Measurements from ENCODE around the gene TRAPPC3. TPM values are rescaled to one million over a fixed set of nuclear protein-coding genes. Genes with fewer than 3 reads are reported as not detected.

The TRAPPC3 gene
- total and polyA plus RNA-seq, 4 donors, result 37.3 to 83.9 (median 61.3) TPM

GRCh38 chr1:36112823-36113222 is 36.5 kb downstream of the TRAPPC3 start:
- no peak overlapping the region for H3K9ac ChIP-seq (ENCODE audit: insufficient read depth in 1 of 2, low read length in 2 of 2)
- H3K9me3 ChIP-seq (ENCODE audit: control insufficient read depth in 4 of 4, insufficient read depth in 3 of 4, low read length in 3 of 4), result no peaks in the 10 kb centered on the region
- H3K27me3 ChIP-seq (ENCODE audit: control insufficient read depth in 3 of 3, insufficient read depth in 3 of 3, low read length in 2 of 3), result no peaks in the 10 kb centered on the region
- TF ChIP-seq CTCF (IDR thresholded peaks at IDR 0.05; ENCODE audit: control extremely low read depth, extremely low read depth), result no peak
- 89 to 93% methylated on average over 9 of the region's 9 CpGs for WGBS, 2 donors
- DNase-seq (no peak), ATAC-seq (ENCODE audit: insufficient read depth, low FRiP score) (no peak)
- H3K36me3 ChIP-seq (ENCODE audit: control insufficient read depth in 4 of 4, insufficient read depth in 4 of 4, low read length in 4 of 4), result no peaks in the 10 kb centered on the region
- H3K4me3 ChIP-seq, result no peak overlapping the region
- H3K4me1 ChIP-seq (ENCODE audit: control insufficient read depth in 5 of 5, insufficient read depth in 5 of 5, low read length in 5 of 5), result peaks cover 0 to 11% (median 0%) of the 10 kb centered on the region in 5 donors
- H3K27ac ChIP-seq (ENCODE audit: low read depth in 1 of 2, low read length in 1 of 2), result no peak overlapping the region

GRCh38 chr1:36111151-36111550 is 38.1 kb downstream of the TRAPPC3 start:
- no peak overlapping the region for H3K9ac ChIP-seq (ENCODE audit: insufficient read depth in 1 of 2, low read length in 2 of 2)
- H3K9me3 ChIP-seq (ENCODE audit: control insufficient read depth in 4 of 4, insufficient read depth in 3 of 4, low read length in 3 of 4), result no peaks in the 10 kb centered on the region
- ATAC-seq (ENCODE audit: insufficient read depth, low FRiP score), result no peak
- no peak for TF ChIP-seq CTCF (IDR thresholded peaks at IDR 0.05; ENCODE audit: control extremely low read depth, extremely low read depth)
- H3K36me3 ChIP-seq (ENCODE audit: control insufficient read depth in 4 of 4, insufficient read depth in 4 of 4, low read length in 4 of 4), result no peaks in the 10 kb centered on the region
- no peak for DNase-seq
- no peak overlapping the region for H3K4me3 ChIP-seq
- WGBS, 2 donors, result 62 to 75% methylated on average over 4 of the region's 4 CpGs
- H3K4me1 ChIP-seq (ENCODE audit: control insufficient read depth in 5 of 5, insufficient read depth in 5 of 5, low read length in 5 of 5), result peaks cover 0 to 11% (median 0%) of the 10 kb centered on the region in 5 donors
- no peaks in the 10 kb centered on the region for H3K27me3 ChIP-seq (ENCODE audit: control insufficient read depth in 3 of 3, insufficient read depth in 3 of 3, low read length in 2 of 3)
- H3K27ac ChIP-seq (ENCODE audit: low read depth in 1 of 2, low read length in 1 of 2), result no peak overlapping the region

GRCh38 chr1:36109041-36109679 is 40.1 kb downstream of the TRAPPC3 start:
- no peaks in the 10 kb centered on the region for H3K4me1 ChIP-seq (ENCODE audit: control insufficient read depth in 5 of 5, insufficient read depth in 5 of 5, low read length in 5 of 5)
- no peak for ATAC-seq (ENCODE audit: insufficient read depth, low FRiP score)
- no peak for DNase-seq
- no peaks in the 10 kb centered on the region for H3K9me3 ChIP-seq (ENCODE audit: control insufficient read depth in 4 of 4, insufficient read depth in 3 of 4, low read length in 3 of 4)
- no peaks in the 10 kb centered on the region for H3K27me3 ChIP-seq (ENCODE audit: control insufficient read depth in 3 of 3, insufficient read depth in 3 of 3, low read length in 2 of 3)
- H3K27ac ChIP-seq (ENCODE audit: low read depth in 1 of 2, low read length in 1 of 2), result no peak overlapping the region
- H3K4me3 ChIP-seq, result no peak overlapping the region
- H3K36me3 ChIP-seq (ENCODE audit: control insufficient read depth in 4 of 4, insufficient read depth in 4 of 4, low read length in 4 of 4), result no peaks in the 10 kb centered on the region
- no peak overlapping the region for H3K9ac ChIP-seq (ENCODE audit: insufficient read depth in 1 of 2, low read length in 2 of 2)
- 46 to 72% methylated on average over 11 of the region's 11 CpGs for WGBS, 2 donors
- no peak for TF ChIP-seq CTCF (IDR thresholded peaks at IDR 0.05; ENCODE audit: control extremely low read depth, extremely low read depth)

GRCh38 chr1:36108314-36108713 is 41.0 kb downstream of the TRAPPC3 start:
- WGBS, 2 donors, result 84 to 91% methylated on average over 14 of the region's 14 CpGs
- DNase-seq (no peak), ATAC-seq (ENCODE audit: insufficient read depth, low FRiP score) (no peak)
- no peak for TF ChIP-seq CTCF (IDR thresholded peaks at IDR 0.05; ENCODE audit: control extremely low read depth, extremely low read depth)
- H3K27me3 ChIP-seq (ENCODE audit: control insufficient read depth in 3 of 3, insufficient read depth in 3 of 3, low read length in 2 of 3), result no peaks in the 10 kb centered on the region
- H3K4me3 ChIP-seq, result no peak overlapping the region
- no peaks in the 10 kb centered on the region for H3K36me3 ChIP-seq (ENCODE audit: control insufficient read depth in 4 of 4, insufficient read depth in 4 of 4, low read length in 4 of 4)
- no peak overlapping the region for H3K9ac ChIP-seq (ENCODE audit: insufficient read depth in 1 of 2, low read length in 2 of 2)
- H3K9me3 ChIP-seq (ENCODE audit: control insufficient read depth in 4 of 4, insufficient read depth in 3 of 4, low read length in 3 of 4), result no peaks in the 10 kb centered on the region
- H3K4me1 ChIP-seq (ENCODE audit: control insufficient read depth in 5 of 5, insufficient read depth in 5 of 5, low read length in 5 of 5), result no peaks in the 10 kb centered on the region
- no peak overlapping the region for H3K27ac ChIP-seq (ENCODE audit: low read depth in 1 of 2, low read length in 1 of 2)

Data from lung (tissue), 12 donors.